T-helper 1 cell treated with Interleukin-12 subunit alpha and Interleukin-12 subunit beta and Interleukin-4 antibody, amounts not matched to agents 30 ng/mL and 1 ng/mL, for 36 hours (primary cell): ENCODE data around the gene SMURF2. TPM values are rescaled to one million over a fixed set of nuclear protein-coding genes. Genes with fewer than 3 reads are reported as not detected.
"Not testable (repeated sequence)": the region's sequence is repeated elsewhere in the genome, so short reads cannot be mapped to it uniquely, and the experiment has no call there.

Source experiments
- intact Hi-C: fragments of 100-400 bp; cut with micrococcal nuclease; formaldehyde crosslinking; loops from one replicate; pipeline ENCODE4 v1.15.1; 2024
- total RNA-seq: library from RNA; stranded (reverse); gene quantifications from 2 replicates; pipeline ENCODE4 v1.2.3, GENCODE V29; 2022

The SMURF2 gene
- total RNA-seq: 13.5 and 16.8 TPM in 2 replicates

DNA sequence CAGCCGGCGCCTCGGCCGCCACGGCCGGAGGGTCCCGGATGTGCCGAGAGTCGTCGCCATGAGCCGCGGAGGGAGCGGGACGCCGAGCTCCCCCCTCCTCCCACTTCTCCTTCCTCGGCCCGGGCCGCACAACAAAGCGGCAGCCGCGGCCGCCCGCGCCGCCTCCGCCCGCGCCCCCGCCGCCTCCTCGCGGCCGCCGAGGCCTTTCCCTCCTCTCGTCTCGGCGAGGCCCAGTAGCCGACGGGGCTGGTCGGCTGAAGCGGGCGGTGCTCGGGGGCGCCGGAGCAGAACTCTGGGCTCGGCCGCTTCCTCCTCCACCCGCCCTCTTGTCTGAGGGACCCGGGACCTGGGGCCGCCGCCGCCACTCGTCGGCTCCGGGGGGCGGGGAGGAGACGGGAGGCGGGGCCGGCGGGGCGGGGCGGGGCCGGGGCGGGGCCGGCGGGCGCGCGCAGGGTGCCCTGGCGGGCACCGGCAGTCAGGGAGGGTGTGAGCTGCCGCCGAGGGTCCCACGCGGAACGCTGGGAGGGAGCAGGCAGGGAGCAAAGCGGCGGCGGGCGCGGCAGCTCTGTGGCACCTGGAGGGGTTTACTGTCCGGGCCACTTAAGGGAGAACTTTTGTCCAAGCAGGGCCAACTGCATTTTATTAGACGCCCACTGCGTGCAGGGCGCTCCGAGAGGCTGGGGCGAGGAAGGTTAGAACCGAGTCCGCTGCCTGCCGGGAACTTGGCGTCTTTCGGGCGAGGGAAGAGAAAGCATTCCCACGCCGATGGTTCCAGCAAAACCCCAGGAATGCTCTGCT, at the start of gene SMURF2:
Gene SMURF2, minus strand, starts transcription at position 332 of the 798 bp plus-strand sequence. CDS start 427 bp downstream, outside the sequence.
- intact Hi-C loops: loop anchor here (1.0 to 5.0 kb wide), 5 partner anchors 47 to 315 kb away; partner anchors contain the start of genes CEP95 and DDX5

DNA sequence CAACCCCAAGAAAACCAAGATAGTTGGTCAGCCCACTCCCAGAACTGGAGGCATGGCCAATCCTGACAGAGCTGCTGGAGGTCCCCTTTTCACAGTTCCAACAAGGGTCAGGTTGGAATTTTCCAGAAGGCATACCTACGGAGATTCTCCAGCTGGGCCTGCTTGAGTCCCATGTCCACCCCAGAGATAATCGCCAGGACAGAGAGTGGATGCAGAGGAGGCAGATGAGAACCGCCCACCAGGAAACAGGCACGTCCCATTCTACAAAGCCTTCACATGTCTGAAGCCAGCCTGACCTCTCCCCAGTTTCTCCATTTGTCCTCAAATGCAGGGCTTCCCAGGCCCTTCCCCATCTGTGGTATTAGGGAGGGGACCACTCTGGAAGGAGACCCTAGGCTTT, 47.4 kb upstream of the SMURF2 start:
- intact Hi-C loops: loop anchor here (2.0 kb wide), 1 partner anchor 47 kb away; the partner anchor contains the start of gene SMURF2

DNA sequence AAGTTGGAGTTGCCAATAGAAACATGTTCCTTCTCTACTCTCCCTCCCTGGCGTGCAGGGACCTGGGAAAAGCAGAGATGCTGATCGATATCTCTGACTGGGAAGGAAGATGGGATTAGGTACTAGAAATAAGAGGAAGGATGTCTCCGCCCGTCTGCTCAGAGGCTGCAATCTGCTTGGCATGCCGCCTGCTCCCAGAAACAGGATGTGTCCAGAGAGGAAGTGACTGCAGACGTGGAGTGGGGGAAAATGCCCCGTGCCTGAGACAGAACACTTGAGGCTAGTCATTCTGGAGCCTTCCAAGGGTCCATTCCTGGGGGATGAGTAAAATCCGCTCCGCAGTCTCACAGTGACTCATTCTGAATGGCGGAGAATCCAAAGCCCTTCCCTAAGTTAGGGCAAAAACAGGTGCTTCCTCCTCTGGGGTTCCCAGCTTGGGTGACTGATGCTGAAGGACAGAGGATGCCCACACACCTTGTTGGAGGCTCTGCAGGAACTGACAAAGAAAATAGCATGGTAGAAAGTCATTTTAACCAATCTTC, 45.0 kb upstream of the SMURF2 start:
- intact Hi-C loops: no loop called here

DNA sequence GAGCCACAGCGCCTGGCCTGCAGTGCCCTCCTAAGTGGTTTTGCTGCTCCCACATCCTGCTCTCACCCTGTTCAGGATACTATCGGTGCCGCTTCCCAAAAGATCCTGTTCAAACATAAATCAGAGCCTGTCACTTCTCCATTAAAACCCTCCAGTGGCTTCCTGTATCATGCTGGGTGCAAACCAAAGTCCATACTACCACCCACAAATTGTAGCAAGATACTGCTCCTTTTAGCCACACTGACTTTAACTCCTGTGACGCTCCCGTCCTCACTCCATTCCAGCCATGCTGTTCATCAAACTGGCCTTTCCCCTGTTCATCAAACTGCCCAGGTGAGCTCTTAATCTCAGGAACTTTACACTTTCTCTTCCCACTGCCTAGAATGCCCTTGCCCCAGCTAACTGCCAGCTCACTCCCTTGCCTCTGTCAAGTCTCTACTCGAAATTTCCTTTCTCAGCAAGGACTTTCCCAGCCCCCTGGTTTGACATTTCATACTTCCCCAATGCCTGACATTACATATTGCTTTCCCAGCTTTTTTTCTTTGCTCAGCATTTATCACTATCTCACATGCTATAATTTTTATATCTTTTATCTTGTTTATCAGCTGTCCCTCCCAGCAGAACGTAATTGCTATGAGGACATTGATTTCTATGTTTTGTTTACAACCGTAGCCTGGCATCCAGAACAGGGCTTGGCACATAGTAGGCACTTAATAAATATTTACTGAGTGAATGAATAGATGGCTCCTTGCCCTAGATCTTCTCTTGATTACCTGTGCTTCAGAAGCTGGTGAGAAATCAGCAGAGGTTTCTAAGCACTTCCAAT, 44.3 kb upstream of the SMURF2 start:
- intact Hi-C loops: no loop called here

DNA sequence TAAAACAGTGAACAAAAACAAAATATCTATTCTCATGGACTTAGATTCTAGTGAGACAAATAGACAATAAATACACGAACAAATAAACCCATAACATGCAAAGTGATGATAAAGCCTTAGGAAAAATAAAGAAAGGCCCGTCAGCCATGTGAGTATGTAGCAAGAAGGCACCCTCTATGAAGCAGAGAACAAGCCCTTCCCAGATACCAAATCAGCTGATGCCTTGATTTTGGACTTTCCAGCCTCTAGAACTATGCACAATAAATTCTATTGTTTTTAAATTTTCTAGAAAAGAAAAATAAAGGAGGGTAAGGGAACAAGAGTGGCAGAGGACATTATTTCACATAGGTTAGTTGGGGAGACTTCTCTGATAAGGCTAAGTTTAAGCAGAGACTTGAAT, 40.7 kb upstream of the SMURF2 start:
- intact Hi-C loops: no loop called here

DNA sequence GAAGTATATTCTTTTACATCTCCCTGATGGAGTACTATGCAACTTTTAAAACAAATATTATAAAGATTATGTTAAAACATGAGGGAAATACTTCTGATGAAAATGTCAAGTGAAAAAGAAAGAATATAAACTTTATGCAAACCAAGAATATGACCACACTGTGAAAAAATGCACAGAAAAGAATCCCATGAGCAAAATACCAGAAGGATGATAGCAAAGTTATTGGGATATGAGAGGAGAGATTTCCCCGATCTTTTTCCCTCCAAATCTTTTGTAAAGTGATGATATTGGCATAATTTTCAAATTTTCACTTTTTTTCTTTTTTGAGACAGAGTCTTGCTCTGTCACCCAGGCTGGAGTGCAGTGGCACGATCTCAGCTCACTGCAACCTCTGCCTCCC, 36.6 kb upstream of the SMURF2 start:
- intact Hi-C loops: no loop called here

DNA sequence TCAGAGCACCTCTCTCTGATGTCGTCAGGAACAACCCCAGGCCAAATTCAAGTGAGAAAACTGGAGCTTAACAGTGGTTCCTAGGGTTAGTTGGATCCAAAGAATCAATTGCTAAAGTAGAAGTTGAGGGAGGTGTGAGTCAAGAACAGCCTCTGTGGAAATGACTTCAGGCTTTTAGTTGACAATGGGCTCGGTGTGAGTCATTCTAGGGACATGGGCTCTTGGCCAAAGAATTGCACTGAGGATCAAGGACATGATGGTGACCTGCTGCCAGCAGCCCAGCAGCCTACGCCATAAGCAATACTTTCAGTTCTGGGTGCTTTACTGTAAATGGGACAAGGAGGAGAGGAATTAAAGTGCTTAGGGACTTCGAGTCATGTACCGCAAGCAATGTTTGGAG, 32.1 kb upstream of the SMURF2 start:
- intact Hi-C loops: no loop called here

DNA sequence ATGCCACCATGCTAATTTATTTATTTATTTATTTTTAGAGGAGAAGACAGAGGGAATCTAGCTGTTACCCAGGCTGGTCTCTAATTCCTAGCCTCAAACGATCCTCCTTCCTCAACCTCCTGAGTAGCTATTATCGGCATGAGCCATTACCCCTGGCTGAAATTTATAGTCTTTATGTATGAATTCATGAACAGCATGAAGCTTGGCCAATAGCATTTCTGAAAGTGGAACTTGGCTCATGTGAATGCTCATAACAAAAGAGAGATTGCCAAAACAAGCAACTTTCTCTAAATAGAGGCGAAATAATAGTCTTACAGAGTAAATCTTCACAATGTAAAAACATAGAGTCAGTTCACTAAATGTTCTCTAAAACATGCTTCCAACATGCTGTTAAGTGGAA, 30.1 kb upstream of the SMURF2 start:
- intact Hi-C loops: no loop called here

DNA sequence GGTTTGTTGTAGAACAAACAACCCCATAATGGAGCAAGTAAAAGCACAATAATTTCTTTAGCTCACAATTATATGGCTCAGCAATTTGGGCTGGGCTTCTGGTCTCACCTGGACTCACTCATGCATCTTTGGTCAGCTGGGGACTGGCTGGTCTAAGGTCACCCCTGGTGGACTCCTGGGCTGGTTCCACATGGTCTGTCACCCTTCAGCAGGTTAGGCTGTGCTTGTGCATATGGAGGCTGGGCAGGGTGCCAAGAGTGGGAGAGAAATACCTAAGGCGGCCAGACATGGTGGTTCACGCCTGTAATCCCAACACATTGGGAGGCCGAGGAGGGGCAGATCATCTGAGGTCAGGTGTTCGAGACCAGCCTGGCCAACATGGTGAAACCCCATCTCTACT, 27.0 kb upstream of the SMURF2 start:
- intact Hi-C loops: no loop called here

DNA sequence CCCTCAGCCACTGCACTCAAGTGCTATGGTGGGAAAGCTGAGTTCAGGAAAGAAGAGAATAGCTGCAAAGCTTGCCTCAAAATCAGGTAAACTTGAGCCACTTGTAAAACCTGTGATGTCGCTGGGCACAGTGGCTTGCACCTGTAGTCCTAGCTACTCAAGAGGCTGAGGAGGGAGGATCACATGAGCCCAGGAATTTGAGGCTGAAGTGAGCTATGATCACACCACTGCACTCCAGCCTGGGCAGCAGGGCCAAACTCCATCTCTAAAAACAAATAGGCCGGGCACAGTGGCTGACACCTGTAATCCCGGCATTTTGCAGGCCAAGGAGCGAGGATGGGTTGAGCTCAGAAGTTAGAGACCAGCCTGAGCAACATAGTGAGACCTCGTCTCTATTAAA, 26.4 kb upstream of the SMURF2 start:
- intact Hi-C loops: no loop called here

DNA sequence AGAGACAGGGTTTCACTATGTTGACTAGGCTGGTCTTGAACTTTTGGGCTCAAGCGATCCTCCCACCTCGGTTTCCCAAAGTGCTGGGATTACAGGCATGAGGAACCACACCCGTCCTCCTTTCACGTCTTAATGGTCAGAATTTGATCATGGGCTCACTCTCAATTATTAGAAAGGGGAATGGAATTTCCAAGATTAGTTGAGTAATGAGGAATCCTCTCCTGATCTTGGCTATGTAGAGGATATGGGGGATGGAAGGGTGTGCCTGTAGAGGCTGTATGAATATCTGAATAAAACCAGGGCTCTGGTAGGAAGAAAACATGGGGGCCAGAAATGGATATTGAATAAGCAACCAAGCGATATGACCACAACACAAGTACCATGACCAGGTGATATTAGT, 25.9 kb upstream of the SMURF2 start:
- intact Hi-C loops: no loop called here

DNA sequence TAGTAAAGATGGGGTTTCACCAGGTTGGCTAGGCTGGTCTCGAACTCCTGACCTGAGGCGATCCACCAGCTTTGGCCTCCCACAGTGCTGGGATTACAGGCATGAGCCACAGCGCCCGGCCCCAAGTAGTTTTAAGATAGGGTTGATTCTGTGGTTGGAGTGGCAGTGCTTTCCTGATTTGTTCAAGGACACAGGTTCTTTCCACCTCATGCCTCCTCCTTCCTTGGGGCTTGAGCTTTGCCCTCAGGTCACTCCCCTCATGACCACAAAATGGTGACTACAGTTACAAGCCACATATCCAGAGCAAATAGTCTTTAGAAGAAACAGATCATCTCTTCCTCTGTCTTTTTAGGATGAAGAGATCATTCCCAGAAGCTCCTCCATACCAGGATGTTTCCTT, 25.3 kb upstream of the SMURF2 start:
- intact Hi-C loops: no loop called here

DNA sequence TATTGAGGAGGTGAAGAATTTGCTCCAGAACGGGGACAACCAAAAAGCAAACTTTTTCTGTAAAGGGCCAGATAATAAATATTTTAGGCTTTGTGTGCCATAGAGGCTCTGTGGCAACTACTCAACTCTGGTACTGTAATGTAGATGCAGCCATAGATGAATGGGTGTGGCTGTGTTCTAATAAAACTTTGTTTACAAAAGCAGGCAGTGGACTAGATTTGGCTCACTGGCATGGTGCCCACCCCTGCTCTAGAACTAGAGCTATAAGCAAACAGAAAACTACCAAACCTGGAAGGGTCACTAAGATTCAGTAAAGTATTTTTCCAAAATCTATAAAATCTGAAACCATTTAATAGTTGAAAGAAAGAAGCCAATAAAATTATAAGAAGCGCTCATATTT, 24.6 kb upstream of the SMURF2 start:
- intact Hi-C loops: no loop called here

DNA sequence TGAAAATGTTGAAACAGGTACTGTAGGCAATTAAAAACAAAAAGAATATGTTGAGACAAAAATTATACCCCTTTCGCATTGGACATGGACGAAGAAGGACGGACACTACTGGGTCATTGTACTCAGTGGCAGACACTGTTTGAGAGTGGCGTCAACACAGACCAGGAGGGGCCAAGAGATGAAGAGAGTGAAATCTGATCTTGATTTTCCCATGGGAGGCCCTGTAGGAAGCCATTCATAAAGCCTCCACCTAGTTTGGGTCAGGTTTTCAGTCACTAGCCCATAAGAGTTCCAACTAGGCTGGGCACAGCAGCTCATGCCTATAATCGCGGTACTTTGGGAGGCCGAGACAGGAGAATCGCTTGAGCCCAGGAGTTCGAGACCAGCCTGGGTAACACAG, 23.6 kb upstream of the SMURF2 start:
- intact Hi-C loops: no loop called here

DNA sequence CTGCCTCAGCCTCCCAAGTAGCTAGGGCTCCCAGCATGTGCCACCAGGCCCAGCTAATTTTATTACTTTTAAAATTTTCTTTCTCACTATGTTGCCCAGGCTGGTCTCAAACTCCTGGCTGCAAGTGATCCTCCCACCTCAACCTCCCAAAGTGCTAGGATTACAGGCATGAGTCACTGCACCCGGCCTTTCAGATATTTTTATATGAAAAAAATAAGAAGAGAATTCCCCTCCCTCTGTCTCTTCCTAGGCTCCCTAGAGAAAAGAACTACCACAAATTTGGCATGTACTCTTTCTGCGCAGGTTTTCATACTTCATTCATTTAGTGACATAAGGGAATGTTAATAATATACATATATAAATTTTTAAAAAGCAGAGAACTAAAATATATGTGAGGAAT, 21.7 kb upstream of the SMURF2 start:
- intact Hi-C loops: no loop called here

DNA sequence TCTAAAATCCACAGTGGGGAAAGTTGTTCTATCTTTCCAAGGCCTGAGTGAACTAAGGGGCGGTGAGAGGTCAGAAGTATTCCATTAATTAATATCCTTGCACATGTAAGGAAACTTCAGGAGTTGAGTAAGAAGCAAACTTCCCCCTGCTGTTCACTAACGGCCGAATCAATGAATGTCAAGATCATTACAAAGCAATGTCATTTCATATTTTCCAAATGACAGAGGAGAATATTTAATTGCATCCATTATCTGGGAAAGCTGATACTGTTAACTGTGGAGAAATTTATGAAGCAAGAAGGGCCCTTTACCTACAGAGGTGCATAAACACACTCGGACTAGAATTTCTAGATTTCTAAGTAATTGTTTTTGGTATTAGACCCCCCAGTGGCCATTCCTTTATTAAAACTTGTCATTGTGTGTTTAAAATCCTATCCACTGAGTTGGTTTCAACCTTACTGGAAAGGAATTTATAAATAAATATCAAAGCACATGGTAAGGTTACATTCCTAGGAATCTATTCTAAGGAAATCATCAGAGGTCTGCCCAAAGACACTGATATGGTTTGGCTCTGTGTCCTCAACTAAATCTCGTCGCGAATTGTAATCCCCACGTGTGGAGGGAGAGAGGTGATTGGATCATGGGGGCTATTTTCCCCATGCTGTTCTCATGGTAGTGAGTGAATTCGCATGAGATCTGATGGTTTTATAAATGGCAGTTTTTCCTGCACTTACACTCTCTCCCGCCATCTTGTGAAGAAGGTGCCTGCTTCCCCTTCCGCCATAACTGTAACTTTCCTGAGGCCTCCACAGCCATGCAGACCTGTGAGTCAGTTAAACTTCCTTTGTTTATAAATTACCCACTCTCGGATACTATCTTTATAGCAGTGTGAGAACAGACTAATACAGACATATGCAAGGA, 20.4 kb upstream of the SMURF2 start:
- intact Hi-C loops: no loop called here

DNA sequence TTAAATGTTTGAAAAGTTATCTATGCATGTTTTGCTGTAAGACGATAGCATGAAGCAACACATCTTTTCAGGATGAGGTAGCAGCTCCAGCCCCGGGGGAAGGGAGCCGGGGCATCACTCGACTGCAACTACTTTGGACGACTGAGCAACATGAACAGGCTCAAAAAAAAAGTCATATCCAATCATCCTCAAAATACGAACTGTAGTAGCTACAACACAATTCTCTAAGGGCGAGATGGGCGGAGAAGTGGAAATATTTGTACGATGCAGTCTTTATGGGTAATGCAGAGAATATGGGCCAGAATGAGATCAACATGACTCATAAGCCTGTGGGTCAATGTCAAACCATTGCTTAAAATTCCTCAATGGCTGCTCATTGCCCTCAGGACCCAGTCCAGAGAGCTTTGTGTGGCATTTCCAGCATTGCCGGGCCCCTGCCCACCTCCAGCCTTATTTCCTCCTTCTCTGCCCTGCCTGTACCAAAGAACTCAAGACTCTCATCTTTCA, 17.7 kb upstream of the SMURF2 start:
- intact Hi-C loops: no loop called here

DNA sequence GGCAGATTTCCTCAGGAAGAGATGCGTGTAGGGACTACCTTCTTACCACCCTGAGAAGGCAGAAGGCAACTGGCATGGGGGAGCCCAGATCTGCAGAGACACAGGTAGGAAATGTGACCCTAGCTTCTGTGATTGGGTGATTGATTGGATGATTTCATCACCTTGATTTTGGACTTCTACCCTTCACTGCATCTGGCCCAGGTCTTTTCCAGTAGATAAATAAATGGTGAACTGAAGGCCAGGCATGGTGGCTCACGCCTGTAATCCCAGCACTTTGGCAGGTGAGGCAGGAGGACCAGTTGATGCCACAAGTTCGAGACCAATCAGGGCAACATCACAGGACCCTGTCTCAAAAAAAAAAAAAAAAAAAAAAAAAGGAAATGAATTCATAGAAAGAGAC, 14.7 kb upstream of the SMURF2 start:
- intact Hi-C loops: no loop called here

DNA sequence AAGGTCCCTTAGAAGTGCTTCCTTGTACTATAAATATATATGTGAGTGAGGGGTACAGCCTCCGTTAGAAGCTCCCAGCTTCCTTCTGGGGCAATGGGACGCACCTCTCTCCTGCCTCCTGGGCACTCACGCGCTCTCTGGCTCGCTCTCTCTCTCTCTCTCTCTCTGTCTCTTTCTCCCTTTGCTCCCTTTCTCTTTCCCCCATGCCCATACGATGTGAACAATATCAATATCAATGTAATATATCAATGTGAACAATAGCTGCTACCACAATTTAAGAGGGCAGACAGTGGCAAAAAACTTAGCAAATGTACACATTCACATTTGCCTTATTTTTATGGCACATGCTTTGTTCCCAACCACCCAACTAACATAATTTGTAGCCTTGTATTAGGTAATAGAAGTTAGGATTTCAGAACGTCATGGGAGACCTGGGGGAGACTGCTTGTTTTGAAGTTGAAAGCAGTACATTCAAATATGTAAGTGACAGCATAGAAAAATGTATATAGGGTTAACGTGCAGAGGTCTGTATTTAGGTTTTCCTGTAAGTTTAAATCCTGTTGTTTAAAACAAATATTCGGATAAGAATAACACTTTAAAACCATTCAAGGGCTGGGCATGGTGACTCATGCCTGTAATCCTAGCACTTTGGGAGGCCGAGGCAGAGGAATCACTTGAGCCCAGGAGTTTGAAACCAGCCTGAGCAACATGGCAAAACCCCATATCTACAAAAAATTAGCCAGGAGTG, 8.9 kb upstream of the SMURF2 start:
- intact Hi-C loops: not testable (repeated sequence)
